ENCODE results near the gene IL19.

- TF ChIP-seq CTCF (IDR thresholded peaks at IDR 0.05) (no peak), GTF2I (CRISPR knock-in tag; conservative IDR thresholded peaks at IDR 0.05) (no peak), SP1 (CRISPR knock-in tag; conservative IDR thresholded peaks at IDR 0.05) (no peak), GRHL2 (CRISPR knock-in tag; IDR thresholded peaks at IDR 0.05; ENCODE audit: insufficient replicate concordance, severe bottlenecking) (no peak), KAT7 (CRISPR knock-in tag; IDR thresholded peaks at IDR 0.05; ENCODE audit: borderline replicate concordance) (no peak), HMGXB4 (CRISPR knock-in tag; IDR thresholded peaks at IDR 0.05) (no peak), NR1H2 (CRISPR knock-in tag; IDR thresholded peaks at IDR 0.05) (no peak)
Measured at GRCh38 chr1:206868264-206868663, 97.7 kb downstream of the IL19 start.

Data from WTC11 (cell line).